ENCODE measurements around the gene PLCL2. TPM values are rescaled to one million over a fixed set of nuclear protein-coding genes. Genes with fewer than 3 reads are reported as not detected.

The PLCL2 gene
- total and polyA plus RNA-seq, 2 donors (not counting 3 experiments of a cell fraction or from before 2014, with no cell fraction given) = 2.3 to 10.7 TPM

GRCh38 chr3:17136136-17136721 is 251.5 kb downstream of the PLCL2 start:
- DNase-seq (ENCODE audit: low read depth, low spot score) (no peak), FAIRE-seq (no peak)
- H4K20me1 ChIP-seq (replicated peaks; ENCODE audit: control insufficient read depth, extremely low read depth, insufficient read depth, low read length) = no peaks in the 10 kb centered on the region
- H3K9ac ChIP-seq (replicated peaks; ENCODE audit: extremely low read depth, insufficient read depth, low read length) = no peak overlapping the region
- no peak overlapping the region for H2AFZ ChIP-seq (ENCODE audit: low read depth, low read length)
- H3K9me1 ChIP-seq (replicated peaks; ENCODE audit: control insufficient read depth, extremely low read depth, insufficient read depth, low read length) = no peaks in the 10 kb centered on the region
- no TSS peak for BruUV-seq (replicated peaks)
- dilution Hi-C loops (cut with MboI; ENCODE audit: extremely low pct_ligation_motif_present, low sequenced_read_pairs) (no loop called here), intact Hi-C loops (cut with micrococcal nuclease) (no loop called here)
- no peak overlapping the region for H3K4me3 ChIP-seq (replicated peaks in 1 of 3; ENCODE audit: insufficient read depth in 1 of 3, low read depth in 1 of 3, low read length in 3 of 3)
- TF ChIP-seq MAX (IDR thresholded peaks at IDR 0.05; ENCODE audit: insufficient read depth, insufficient read length) (no peak), POLR2AphosphoS5 (IDR thresholded peaks at IDR 0.05; ENCODE audit: insufficient read depth, low read depth, low read length) (no peak), JUN (IDR thresholded peaks at IDR 0.05; ENCODE audit: borderline replicate concordance, insufficient read depth, insufficient read length, low read depth) (no peak), CTCF (IDR thresholded peaks at IDR 0.05; ENCODE audit: extremely low read depth in 1 of 2, insufficient read depth in 1 of 2, low read depth in 1 of 2, low read length in 2 of 2) (no peak), EZH2 (IDR thresholded peaks at IDR 0.05; ENCODE audit: borderline replicate concordance, low read depth, low read length, severe bottlenecking) (no peak), MYC (IDR thresholded peaks at IDR 0.05; ENCODE audit: low read depth, low read length) (no peak), POLR2A (IDR thresholded peaks at IDR 0.05; ENCODE audit: low read depth, low read length) (no peak), GATA2 (IDR thresholded peaks at IDR 0.05; ENCODE audit: insufficient read depth, insufficient read length, low read depth, low read length) (no peak), FOS (IDR thresholded peaks at IDR 0.05; ENCODE audit: borderline replicate concordance, insufficient read depth, low read length) (no peak)
- ChIA-PET POLR2A (no interaction called here), CTCF (no interaction called here)
- H3K4me2 ChIP-seq (ENCODE audit: insufficient read depth, low read length) = no peak overlapping the region
- no peaks in the 10 kb centered on the region for H3K79me2 ChIP-seq (ENCODE audit: control insufficient read depth, insufficient read depth, low read length)
- no peak overlapping the region for H3K27ac ChIP-seq (ENCODE audit: insufficient read depth, low read depth, low read length)
- H3K36me3 ChIP-seq (ENCODE audit: control insufficient read depth in 2 of 2, extremely low read depth in 1 of 2, insufficient read depth in 2 of 2, low read length in 2 of 2) = no peaks in the 10 kb centered on the region
- H3K27me3 ChIP-seq (ENCODE audit: control insufficient read depth in 2 of 2, insufficient read depth in 2 of 2, low read length in 2 of 2) = no peaks in the 10 kb centered on the region
- no peaks in the 10 kb centered on the region for H3K4me1 ChIP-seq (ENCODE audit: control insufficient read depth, extremely low read depth, insufficient read depth, low read length)
- no peaks in the 10 kb centered on the region for H3K9me3 ChIP-seq (replicated peaks; ENCODE audit: control insufficient read depth, insufficient read depth, low read length)
